ENCODE results near the gene TSPYL6. TPM values are rescaled to one million over a fixed set of nuclear protein-coding genes. Genes with fewer than 3 reads are reported as not detected.

TSPYL6 gene
- total and polyA plus RNA-seq, 2 of the 4 experiments (the other 2 are of a cell fraction), result not detected

- ChIA-PET POLR2A (ENCODE audit: unreplicated experiment) (no interaction called here), CTCF (no interaction called here)
- H3K9me3 ChIP-seq (ENCODE audit: control insufficient read depth, insufficient read depth, low read length), result no peaks in the 10 kb centered on the region
- H3K36me3 ChIP-seq (ENCODE audit: control insufficient read depth, insufficient read depth, low read length), result no peaks in the 10 kb centered on the region
- no peak overlapping the region for H4K91ac ChIP-seq (ENCODE audit: insufficient read depth, low read depth, low read length)
- BruUV-seq (replicated peaks), result no TSS peak
- no peak overlapping the region for H3K4me3 ChIP-seq (ENCODE audit: insufficient read depth, low read depth, low read length)
- no peaks in the 10 kb centered on the region for H3K79me1 ChIP-seq (ENCODE audit: low read depth in 1 of 2, low read length in 2 of 2)
- no peak overlapping the region for H2AK5ac ChIP-seq (ENCODE audit: low read depth, low read length)
- no peak overlapping the region for H2BK5ac ChIP-seq (ENCODE audit: low read depth, low read length, poor library complexity, severe bottlenecking)
- no peak overlapping the region for H2AK9ac ChIP-seq (replicated peaks; ENCODE audit: low read depth, low read length, poor library complexity)
- no peaks in the 10 kb centered on the region for H3K4me1 ChIP-seq (ENCODE audit: control insufficient read depth, insufficient read depth, low read length)
- TF ChIP-seq RFX5 (IDR thresholded peaks at IDR 0.05; ENCODE audit: low read depth, low read length) (no peak), RAD21 (IDR thresholded peaks at IDR 0.05; ENCODE audit: low read length) (no peak), MAFK (IDR thresholded peaks at IDR 0.05; ENCODE audit: low read depth, low read length) (no peak), CEBPB (IDR thresholded peaks at IDR 0.05; ENCODE audit: low read depth, low read length) (no peak), CHD1 (IDR thresholded peaks at IDR 0.05; ENCODE audit: low read depth, low read length) (no peak), SMC3 (IDR thresholded peaks at IDR 0.05; ENCODE audit: low read depth, low read length) (no peak), USF2 (IDR thresholded peaks at IDR 0.05; ENCODE audit: low read depth, low read length) (no peak), ELK1 (IDR thresholded peaks at IDR 0.05; ENCODE audit: borderline replicate concordance, low read depth, low read length) (no peak), CTCF (conservative IDR thresholded peaks at IDR 0.05; ENCODE audit: low read depth, low read length) (no peak), RCOR1 (IDR thresholded peaks at IDR 0.05; ENCODE audit: insufficient replicate concordance, low read length) (no peak), MXI1 (IDR thresholded peaks at IDR 0.05; ENCODE audit: borderline replicate concordance, low read depth, low read length) (no peak), POLR2A (IDR thresholded peaks at IDR 0.05; ENCODE audit: low read depth, low read length) (no peak), FOS (IDR thresholded peaks at IDR 0.05; ENCODE audit: low read depth, low read length) (no peak), BHLHE40 (IDR thresholded peaks at IDR 0.05; ENCODE audit: low read depth, low read length) (no peak), NFE2L2 (IDR thresholded peaks at IDR 0.05; ENCODE audit: low read depth, low read length) (no peak), MAZ (IDR thresholded peaks at IDR 0.05; ENCODE audit: borderline replicate concordance, low read depth, low read length) (no peak)
- H2BK20ac ChIP-seq (ENCODE audit: low read depth, low read length), result no peak overlapping the region
- no peak overlapping the region for H3K9ac ChIP-seq (ENCODE audit: low read depth, low read length)
- dilution Hi-C loops (cut with HindIII; ENCODE audit: low sequenced_read_pairs, unreplicated experiment) (no loop called here), intact Hi-C loops (cut with micrococcal nuclease) (no loop called here), in situ Hi-C loops (cut with MboI; ENCODE audit: low sequenced_read_pairs) (no loop called here)
- H3K27me3 ChIP-seq (ENCODE audit: control insufficient read depth, insufficient read depth, low read length), result no peaks in the 10 kb centered on the region
- H3K4me2 ChIP-seq (ENCODE audit: low read depth, low read length), result no peak overlapping the region
- H2BK120ac ChIP-seq (ENCODE audit: low read depth, low read length), result no peak overlapping the region
- H3K14ac ChIP-seq (replicated peaks; ENCODE audit: low read depth, low read length), result no peak overlapping the region
- no peak overlapping the region for H3K56ac ChIP-seq (ENCODE audit: extremely low read depth, insufficient read depth, low read length)
- no peak overlapping the region for H4K5ac ChIP-seq (ENCODE audit: low read depth, low read length)
- no peak for DNase-seq
- H3K23ac ChIP-seq (ENCODE audit: low read depth, low read length), result no peak overlapping the region
- no peak overlapping the region for H4K8ac ChIP-seq (ENCODE audit: low read depth in 2 of 2, low read length in 2 of 2)
- no peak for ATAC-seq (ENCODE audit: low read depth)
- H4K20me1 ChIP-seq (ENCODE audit: insufficient read depth, low read length), result no peaks in the 10 kb centered on the region
- no peak overlapping the region for H3K4ac ChIP-seq (ENCODE audit: low read depth, low read length)
- H2BK15ac ChIP-seq (ENCODE audit: low read depth, low read length), result no peak overlapping the region
- no peak overlapping the region for H2AFZ ChIP-seq (replicated peaks; ENCODE audit: low read length, poor library complexity)
- no peaks in the 10 kb centered on the region for H3K9me1 ChIP-seq (ENCODE audit: insufficient read depth, low read length)
- H3K18ac ChIP-seq (ENCODE audit: low read depth, low read length), result no peak overlapping the region
- H3K27ac ChIP-seq (ENCODE audit: insufficient read depth, low read length), result no peak overlapping the region
These were observed 1.8 kb downstream of the TSPYL6 start for GRCh38 chr2:54254180-54254579.

Measured in IMR-90 (cell line).